ENCODE measurements around the gene DNAH17.

The DNAH17 gene

DNA sequence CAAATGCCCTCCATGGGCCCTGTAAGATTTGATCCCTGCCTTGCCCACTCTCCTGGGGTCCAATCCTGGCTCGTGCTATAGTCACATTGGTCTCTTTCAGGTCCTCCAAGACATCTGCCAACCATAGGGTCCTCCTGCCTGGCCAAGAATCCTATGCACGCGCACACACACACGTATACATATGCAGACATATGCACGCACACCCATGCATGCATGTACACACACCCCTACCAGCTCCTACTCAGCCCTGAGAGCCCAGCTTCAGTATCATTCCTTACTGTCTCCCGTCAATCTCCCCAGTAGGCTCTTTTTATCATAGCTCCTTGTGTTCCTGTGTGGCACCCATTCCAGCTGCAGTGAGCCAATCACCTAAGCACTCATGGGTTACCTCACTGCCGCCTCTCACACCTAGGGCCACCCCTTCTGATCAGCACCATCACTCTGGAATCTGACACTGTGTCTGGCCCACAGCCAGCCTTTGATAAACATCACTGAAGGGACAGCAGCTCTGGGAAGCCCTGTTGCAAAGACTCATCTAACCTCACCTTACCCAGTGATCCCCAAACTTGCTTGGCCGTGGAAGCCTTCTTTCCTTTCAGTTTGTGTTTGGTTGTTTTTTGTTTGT lies 7.9 kb upstream of the DNAH17 start:
- no peak for TF ChIP-seq TOX (CRISPR knock-in tag; IDR thresholded peaks at IDR 0.05; ENCODE audit: borderline replicate concordance)
- TF ChIP-seq, protein P1, sequence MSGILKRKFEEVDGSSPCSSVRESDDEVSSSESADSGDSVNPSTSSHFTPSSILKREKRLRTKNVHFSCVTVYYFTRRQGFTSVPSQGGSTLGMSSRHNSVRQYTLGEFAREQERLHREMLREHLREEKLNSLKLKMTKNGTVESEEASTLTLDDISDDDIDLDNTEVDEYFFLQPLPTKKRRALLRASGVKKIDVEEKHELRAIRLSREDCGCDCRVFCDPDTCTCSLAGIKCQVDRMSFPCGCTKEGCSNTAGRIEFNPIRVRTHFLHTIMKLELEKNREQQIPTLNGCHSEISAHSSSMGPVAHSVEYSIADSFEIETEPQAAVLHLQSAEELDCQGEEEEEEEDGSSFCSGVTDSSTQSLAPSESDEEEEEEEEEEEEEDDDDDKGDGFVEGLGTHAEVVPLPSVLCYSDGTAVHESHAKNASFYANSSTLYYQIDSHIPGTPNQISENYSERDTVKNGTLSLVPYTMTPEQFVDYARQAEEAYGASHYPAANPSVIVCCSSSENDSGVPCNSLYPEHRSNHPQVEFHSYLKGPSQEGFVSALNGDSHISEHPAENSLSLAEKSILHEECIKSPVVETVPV (CRISPR knock-in tag; IDR thresholded peaks at IDR 0.05) = no peak
- TF ChIP-seq OSR1 (CRISPR knock-in tag; IDR thresholded peaks at IDR 0.05) = no peak
- TF ChIP-seq ESRRG (CRISPR knock-in tag; IDR thresholded peaks at IDR 0.05) = no peak
- no peak for TF ChIP-seq ISL1 (CRISPR knock-in tag; IDR thresholded peaks at IDR 0.05)
- no peak for TF ChIP-seq ZC3H10 (CRISPR knock-in tag; IDR thresholded peaks at IDR 0.05)
- TF ChIP-seq, protein P2, sequence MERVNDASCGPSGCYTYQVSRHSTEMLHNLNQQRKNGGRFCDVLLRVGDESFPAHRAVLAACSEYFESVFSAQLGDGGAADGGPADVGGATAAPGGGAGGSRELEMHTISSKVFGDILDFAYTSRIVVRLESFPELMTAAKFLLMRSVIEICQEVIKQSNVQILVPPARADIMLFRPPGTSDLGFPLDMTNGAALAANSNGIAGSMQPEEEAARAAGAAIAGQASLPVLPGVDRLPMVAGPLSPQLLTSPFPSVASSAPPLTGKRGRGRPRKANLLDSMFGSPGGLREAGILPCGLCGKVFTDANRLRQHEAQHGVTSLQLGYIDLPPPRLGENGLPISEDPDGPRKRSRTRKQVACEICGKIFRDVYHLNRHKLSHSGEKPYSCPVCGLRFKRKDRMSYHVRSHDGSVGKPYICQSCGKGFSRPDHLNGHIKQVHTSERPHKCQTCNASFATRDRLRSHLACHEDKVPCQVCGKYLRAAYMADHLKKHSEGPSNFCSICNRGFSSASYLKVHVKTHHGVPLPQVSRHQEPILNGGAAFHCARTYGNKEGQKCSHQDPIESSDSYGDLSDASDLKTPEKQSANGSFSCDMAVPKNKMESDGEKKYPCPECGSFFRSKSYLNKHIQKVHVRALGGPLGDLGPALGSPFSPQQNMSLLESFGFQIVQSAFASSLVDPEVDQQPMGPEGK (CRISPR knock-in tag; IDR thresholded peaks at IDR 0.05; ENCODE audit: borderline replicate concordance) = no peak
- TF ChIP-seq TCF4 (CRISPR knock-in tag; IDR thresholded peaks at IDR 0.05; ENCODE audit: borderline replicate concordance) = no peak
- TF ChIP-seq BACH2 (CRISPR knock-in tag; IDR thresholded peaks at IDR 0.05; ENCODE audit: borderline replicate concordance) = no peak
- TF ChIP-seq ZNF70 (CRISPR knock-in tag; IDR thresholded peaks at IDR 0.05) = no peak
- TF ChIP-seq PPARA (CRISPR knock-in tag; IDR thresholded peaks at IDR 0.05; ENCODE audit: borderline replicate concordance) = no peak
- no peak for TF ChIP-seq SNAI2 (CRISPR knock-in tag; IDR thresholded peaks at IDR 0.05)
- TF ChIP-seq, protein P3, sequence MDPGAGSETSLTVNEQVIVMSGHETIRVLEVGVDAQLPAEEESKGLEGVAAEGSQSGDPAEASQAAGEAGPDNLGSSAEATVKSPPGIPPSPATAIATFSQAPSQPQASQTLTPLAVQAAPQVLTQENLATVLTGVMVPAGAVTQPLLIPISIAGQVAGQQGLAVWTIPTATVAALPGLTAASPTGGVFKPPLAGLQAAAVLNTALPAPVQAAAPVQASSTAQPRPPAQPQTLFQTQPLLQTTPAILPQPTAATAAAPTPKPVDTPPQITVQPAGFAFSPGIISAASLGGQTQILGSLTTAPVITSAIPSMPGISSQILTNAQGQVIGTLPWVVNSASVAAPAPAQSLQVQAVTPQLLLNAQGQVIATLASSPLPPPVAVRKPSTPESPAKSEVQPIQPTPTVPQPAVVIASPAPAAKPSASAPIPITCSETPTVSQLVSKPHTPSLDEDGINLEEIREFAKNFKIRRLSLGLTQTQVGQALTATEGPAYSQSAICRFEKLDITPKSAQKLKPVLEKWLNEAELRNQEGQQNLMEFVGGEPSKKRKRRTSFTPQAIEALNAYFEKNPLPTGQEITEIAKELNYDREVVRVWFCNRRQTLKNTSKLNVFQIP (CRISPR knock-in tag; IDR thresholded peaks at IDR 0.05; ENCODE audit: borderline replicate concordance, low read depth) = no peak
- no peak for TF ChIP-seq RARB (CRISPR knock-in tag; IDR thresholded peaks at IDR 0.05)
- TF ChIP-seq ZFP30 (CRISPR knock-in tag; IDR thresholded peaks at IDR 0.05) = no peak
- TF ChIP-seq, protein P4, sequence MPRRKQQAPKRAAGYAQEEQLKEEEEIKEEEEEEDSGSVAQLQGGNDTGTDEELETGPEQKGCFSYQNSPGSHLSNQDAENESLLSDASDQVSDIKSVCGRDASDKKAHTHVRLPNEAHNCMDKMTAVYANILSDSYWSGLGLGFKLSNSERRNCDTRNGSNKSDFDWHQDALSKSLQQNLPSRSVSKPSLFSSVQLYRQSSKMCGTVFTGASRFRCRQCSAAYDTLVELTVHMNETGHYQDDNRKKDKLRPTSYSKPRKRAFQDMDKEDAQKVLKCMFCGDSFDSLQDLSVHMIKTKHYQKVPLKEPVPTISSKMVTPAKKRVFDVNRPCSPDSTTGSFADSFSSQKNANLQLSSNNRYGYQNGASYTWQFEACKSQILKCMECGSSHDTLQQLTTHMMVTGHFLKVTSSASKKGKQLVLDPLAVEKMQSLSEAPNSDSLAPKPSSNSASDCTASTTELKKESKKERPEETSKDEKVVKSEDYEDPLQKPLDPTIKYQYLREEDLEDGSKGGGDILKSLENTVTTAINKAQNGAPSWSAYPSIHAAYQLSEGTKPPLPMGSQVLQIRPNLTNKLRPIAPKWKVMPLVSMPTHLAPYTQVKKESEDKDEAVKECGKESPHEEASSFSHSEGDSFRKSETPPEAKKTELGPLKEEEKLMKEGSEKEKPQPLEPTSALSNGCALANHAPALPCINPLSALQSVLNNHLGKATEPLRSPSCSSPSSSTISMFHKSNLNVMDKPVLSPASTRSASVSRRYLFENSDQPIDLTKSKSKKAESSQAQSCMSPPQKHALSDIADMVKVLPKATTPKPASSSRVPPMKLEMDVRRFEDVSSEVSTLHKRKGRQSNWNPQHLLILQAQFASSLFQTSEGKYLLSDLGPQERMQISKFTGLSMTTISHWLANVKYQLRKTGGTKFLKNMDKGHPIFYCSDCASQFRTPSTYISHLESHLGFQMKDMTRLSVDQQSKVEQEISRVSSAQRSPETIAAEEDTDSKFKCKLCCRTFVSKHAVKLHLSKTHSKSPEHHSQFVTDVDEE (CRISPR knock-in tag; IDR thresholded peaks at IDR 0.05) = no peak
- no peak for TF ChIP-seq ZFP3 (CRISPR knock-in tag; IDR thresholded peaks at IDR 0.05)
- TF ChIP-seq ARNTL (CRISPR knock-in tag; IDR thresholded peaks at IDR 0.05; ENCODE audit: borderline replicate concordance, low read depth) = no peak
- TF ChIP-seq CSDC2 (CRISPR knock-in tag; IDR thresholded peaks at IDR 0.05) = no peak

DNA sequence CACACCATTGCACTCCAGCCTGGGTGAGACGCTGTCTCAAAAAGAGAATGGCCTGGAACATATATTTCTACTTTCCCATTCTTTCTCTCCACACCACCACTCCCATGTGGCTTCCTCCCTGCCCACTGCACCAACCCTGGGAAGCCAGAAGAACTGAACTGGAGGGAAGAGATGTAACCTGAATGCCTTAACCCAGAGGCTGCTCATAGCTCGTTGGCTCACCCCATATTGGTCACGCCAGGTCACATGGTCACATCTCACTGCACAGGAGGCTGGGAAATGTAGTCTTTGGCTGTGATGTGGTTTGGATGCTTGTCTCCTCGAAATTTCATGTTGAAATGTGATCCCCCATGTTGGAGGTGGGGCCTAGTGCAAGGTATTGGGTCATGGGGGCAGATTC lies 5.9 kb upstream of the DNAH17 start:
- TF ChIP-seq RARB (CRISPR knock-in tag; IDR thresholded peaks at IDR 0.05) = no peak
- TF ChIP-seq ESRRG (CRISPR knock-in tag; IDR thresholded peaks at IDR 0.05) = no peak
- no peak for TF ChIP-seq TCF4 (CRISPR knock-in tag; IDR thresholded peaks at IDR 0.05; ENCODE audit: borderline replicate concordance)
- TF ChIP-seq ZC3H10 (CRISPR knock-in tag; IDR thresholded peaks at IDR 0.05) = no peak
- TF ChIP-seq PPARA (CRISPR knock-in tag; IDR thresholded peaks at IDR 0.05; ENCODE audit: borderline replicate concordance) = no peak
- no peak for TF ChIP-seq SNAI2 (CRISPR knock-in tag; IDR thresholded peaks at IDR 0.05)
- TF ChIP-seq ZNF8 (CRISPR knock-in tag; IDR thresholded peaks at IDR 0.05) = no peak
- TF ChIP-seq ARNTL (CRISPR knock-in tag; IDR thresholded peaks at IDR 0.05; ENCODE audit: borderline replicate concordance, low read depth) = no peak
- no peak for TF ChIP-seq OSR1 (CRISPR knock-in tag; IDR thresholded peaks at IDR 0.05)
- TF ChIP-seq, protein P3 (CRISPR knock-in tag; IDR thresholded peaks at IDR 0.05; ENCODE audit: borderline replicate concordance, low read depth) = no peak
- TF ChIP-seq ZNF565 (CRISPR knock-in tag; conservative IDR thresholded peaks at IDR 0.05; ENCODE audit: low read depth) = no peak
- no peak for TF ChIP-seq BACH2 (CRISPR knock-in tag; IDR thresholded peaks at IDR 0.05; ENCODE audit: borderline replicate concordance)
- no peak for TF ChIP-seq ZFP30 (CRISPR knock-in tag; IDR thresholded peaks at IDR 0.05)
- TF ChIP-seq, protein P4 (CRISPR knock-in tag; IDR thresholded peaks at IDR 0.05) = no peak
- TF ChIP-seq ISL1 (CRISPR knock-in tag; IDR thresholded peaks at IDR 0.05) = no peak
- TF ChIP-seq TOX (CRISPR knock-in tag; IDR thresholded peaks at IDR 0.05; ENCODE audit: borderline replicate concordance) = no peak
- TF ChIP-seq, protein P2 (CRISPR knock-in tag; IDR thresholded peaks at IDR 0.05; ENCODE audit: borderline replicate concordance) = no peak
- no peak for TF ChIP-seq GLIS3 (CRISPR knock-in tag; IDR thresholded peaks at IDR 0.05)
- peak; percentile 90 for ATAC-seq

More for the DNA sequence above, 7.9 kb upstream of the DNAH17 start:
- no peak for ATAC-seq

Measured in SK-N-SH treated with all-trans-retinoic acid at 6 μM for 48 hours (cell line).